ENCODE results near the gene TMEM95.
"Not testable (repeated sequence)": the region's sequence is repeated elsewhere in the genome, so short reads cannot be mapped to it uniquely, and the experiment has no call there.

Gene TMEM95

DNA sequence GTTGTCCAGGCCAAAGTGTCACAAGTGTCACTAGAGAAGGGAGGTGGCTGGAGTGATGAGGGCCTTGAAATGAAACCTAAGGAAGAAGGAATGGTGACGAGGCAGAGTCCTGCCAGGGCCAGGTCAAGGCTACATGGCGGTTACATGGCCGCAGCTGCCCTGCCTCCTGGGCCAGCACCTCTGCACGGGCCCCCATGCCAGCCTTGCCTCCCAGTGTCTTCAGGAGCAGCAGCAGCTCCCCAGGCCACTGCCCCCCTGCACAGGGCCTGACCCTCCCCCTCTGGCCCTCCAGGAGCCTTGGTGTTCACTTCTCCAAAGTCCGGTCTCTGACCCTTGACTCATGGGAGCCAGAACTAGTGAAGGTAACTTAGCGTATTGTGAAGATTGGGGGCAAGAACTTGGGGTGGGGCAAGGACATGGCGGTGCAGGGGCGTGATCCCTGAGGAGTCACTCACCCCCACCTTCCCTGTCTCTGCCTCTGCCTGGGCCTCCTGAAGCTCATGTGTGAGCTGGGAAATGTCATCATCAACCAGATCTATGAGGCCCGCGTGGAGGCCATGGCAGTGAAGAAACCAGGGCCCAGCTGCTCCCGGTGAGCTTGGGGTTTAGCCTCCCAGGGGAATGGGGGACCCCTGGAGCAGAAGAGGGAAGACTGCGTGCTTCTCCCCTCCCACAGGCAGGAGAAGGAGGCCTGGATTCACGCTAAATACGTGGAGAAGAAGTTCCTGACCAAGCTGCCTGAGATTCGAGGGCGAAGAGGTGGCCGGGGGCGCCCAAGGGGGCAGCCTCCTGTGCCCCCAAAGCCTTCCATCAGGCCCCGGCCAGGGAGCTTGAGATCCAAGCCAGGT lies 7.1 kb upstream of the TMEM95 start:
- DNase-seq, result no peak

DNA sequence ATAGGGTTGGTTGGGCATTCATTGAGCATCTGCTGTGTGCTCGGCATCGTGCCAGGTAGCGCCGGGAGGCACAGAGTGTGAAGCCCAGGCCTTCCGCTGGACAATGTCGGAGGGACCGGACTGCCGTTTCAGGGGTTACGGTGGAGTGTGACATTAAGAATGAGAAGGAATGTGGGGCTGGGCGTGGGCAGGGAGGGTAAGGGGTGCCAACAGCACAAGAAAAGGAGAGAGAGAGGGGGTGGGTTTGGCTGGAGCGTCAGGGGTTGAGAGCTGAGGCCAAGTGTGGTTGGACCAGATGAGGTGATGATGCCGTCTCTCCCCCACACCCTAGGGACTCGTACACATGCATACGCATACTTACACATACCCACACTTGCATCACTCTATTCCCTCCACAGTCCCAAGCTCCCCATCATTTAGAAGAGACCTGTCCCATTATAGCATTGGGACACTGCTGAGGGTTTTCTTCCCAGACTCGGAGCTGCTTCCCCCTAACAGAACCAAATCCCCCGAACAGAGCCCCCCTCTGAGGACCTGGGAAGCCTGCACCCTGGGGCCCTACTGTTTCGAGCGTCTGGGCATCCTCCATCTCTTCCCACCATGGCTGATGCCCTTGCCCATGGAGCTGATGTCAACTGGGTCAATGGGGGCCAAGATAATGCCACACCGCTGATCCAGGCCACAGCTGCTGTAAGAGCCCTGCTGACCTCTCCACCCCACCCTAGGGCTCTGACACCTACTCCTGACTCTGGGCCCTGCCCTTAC lies 6.3 kb upstream of the TMEM95 start:
- no peak for DNase-seq

GRCh38 chr17:7351665-7352502 lies 3.1 kb upstream of the TMEM95 start, which contains the start of gene KCTD11:
TSS of gene KCTD11 (plus strand) at chr17:7352162.
- peak; percentile 83 to 84 for DNase-seq

DNA sequence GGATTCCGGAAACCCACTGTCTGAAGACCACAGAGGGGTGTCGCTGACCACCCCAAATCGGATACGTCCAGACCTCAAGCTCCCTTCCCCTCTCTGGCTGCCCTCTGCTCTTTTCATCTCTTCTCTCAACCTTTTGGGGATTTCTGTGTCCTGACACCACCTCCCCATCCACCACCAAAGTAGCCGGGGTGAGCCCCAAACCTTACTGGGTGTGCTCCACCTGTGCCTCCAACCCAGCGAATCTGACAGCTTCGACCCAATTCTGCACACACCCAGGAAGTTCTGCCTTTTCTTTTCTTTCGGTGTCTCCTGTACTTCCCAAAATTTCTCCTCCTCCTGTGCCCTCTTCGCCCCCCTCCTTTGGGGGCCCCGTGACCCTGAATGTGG lies 2.5 kb upstream of the TMEM95 start:
- DNase-seq, result peak in 1 of 2 donors; percentile 22

- DNase-seq, result no peak
These were observed 1.9 kb upstream of the TMEM95 start for GRCh38 chr17:7352910-7353635.

DNA sequence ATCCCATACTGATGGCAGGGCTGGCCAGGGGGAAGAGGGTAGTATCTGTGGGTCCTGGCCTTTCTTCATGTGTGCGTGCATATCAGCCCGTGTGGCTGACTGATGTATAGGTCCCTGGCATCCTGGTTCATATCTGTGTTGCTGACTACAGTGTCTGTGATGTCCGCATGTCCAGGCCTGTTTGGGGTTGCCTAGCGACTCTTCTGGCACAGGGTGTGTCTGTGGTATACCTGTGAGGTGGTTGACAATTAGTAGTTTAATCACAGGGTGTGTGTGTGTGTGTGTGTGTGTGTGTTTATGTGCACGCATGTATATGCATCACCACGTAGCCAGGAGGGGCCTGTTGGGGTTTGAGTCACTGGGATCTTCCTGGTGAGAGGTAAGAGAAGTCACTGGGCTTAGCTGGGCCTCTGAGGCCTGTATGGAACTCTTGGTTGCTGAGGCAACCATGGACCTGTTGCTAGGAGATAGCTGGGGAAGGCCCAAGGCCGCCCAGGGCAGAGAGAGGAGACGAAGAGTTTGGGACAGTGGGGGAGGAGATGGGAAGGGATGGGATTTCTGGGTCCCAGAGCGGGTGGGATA lies 603 bp upstream of the TMEM95 start:
- peak in 1 of 2 donors; percentile 21 for DNase-seq

DNA sequence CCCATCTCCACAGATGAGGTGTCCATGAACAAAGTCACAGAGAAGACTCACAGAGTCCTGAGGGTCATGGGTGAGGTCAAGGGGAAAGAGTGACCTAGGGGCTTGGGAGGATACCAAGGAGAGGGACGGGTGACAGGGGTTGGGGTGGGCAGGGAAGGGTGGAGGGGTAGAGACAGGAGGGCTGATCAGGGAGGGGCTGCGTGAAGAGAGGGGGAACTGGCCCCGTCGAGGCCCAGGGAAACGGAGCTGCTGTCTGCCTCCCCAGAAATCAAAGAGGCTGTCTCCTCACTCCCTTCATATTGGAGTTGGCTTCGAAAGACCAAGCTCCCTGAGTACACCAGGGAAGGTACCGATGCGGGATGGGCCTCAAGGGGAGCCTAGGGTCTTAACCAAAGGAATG lies 617 bp downstream of the TMEM95 start:
- DNase-seq, result no peak

DNA sequence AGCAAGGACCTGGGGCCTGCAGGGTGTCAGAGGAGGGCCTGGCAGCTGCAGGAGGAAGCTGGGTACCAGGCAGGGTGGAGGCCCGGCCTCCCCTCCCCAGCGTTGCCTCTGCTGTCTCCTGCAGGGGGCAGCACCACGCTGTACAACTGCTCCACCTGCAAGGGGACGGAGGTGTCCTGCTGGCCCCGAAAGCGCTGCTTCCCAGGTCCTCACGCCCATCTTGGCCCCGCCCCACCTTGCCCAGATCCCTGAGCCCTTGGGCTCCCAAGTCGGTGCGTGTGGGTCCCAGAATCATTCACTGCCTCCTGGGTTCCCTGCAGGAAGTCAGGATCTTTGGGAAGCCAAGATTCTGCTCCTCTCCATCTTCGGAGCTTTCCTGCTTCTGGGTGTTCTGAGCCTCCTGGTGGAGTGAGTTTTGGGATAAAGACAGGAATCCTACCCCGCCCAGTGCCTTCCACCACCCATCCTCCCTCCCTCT lies 1.2 kb downstream of the TMEM95 start:
- DNase-seq, result peak; percentile 87 to 88

DNA sequence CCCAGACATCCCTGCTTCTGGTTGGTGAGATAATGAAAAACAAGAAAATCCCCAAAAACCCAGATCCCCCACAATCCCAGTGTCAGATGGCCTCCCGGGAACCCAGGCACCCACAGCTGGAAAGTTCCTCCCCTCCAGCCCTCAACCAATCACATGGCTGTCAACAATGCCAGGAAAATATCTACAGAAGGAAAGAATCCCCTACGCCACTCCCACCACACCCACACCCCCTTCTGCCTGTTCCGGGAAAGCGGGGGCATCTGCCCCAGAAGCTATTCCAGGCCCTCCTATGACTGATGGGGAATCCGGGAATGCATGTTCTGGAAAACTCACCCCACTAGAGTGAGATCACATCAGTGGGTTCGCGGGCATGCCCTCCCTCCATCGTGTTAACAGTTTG lies 1.8 kb downstream of the TMEM95 start:
- no peak for DNase-seq

DNA sequence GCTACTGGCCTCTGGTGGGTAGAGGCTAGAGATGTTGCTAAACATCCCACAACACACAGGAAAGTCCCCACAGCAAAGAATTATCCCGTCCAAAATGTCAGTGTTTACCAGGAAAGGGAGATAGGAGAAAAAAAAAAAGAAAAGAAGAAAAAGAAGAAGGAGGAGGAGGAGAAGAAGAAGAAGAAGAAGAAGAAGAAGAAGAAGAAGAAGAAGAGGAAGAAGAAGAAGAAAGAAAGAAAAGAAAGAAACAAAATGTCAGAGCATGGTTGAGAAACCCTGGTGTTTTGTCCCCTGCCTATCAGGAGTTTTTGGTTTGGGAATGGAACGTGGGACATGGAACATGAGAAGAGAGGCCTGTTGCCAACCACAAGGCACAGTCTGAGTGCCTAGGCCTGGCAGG lies 2.4 kb downstream of the TMEM95 start:
- no peak for DNase-seq

GRCh38 chr17:7361906-7362305 lies 7.0 kb downstream of the TMEM95 start:
- DNase-seq, result no peak

DNA sequence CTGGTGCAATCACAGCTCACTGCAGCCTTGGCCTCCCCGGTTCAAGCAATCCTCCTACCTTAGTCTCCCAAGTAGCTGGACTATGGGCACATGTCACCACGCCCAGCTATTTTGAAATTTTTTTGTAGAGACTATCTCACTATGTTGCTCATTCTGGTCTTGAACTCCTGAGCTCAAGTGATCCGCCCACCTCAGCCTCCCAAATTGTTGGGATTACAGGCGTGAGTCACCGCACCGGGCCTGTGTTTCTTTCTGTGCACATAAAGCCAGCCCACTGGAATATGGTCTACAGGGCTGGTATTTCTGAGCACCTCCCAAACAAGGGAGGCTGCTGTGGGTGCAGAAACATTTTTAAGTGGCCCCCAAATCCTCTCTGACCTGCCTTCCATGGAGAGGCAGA lies 8.4 kb downstream of the TMEM95 start:
- DNase-seq, result no peak

DNA sequence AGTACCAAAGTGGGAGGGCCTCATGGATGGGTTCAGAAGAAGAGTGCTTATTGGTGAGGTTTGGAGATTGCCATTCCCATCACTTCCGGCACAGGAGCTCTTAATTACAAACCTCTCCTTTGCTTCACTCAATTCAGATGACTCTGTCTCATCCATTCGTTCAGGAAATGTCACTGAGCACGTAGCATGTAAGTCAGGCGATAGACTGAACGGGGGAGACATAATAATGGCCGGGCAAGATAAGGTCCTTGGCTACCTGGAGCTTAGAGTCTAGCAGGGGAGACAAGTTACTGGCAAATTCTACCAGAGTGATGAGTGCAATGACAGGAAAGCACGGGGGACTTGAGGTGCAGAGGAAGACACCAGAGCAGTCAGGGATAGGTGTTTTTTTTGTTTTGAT lies 11.0 kb downstream of the TMEM95 start:
- not testable (repeated sequence) for DNase-seq

DNA sequence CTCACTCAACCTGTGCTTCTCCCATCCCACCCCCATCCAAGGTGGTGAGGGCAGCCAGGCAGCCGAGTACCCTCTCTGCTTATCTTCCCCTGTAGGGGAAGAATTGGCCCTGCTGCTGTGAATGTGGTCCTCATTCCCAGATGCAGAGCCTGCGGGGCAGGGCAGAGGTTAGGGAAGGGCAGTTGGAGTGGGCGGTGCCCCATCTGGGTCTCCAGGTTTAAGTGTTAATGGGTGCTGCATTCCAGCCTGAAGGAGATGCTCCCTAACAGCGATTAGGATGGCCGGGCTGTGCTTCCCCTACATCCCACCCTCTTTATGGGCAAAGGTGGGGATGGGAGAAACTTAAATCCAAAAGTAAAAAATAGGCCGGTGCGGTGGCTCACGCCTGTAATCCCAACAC lies 12.1 kb downstream of the TMEM95 start:
- DNase-seq, result no peak

DNA sequence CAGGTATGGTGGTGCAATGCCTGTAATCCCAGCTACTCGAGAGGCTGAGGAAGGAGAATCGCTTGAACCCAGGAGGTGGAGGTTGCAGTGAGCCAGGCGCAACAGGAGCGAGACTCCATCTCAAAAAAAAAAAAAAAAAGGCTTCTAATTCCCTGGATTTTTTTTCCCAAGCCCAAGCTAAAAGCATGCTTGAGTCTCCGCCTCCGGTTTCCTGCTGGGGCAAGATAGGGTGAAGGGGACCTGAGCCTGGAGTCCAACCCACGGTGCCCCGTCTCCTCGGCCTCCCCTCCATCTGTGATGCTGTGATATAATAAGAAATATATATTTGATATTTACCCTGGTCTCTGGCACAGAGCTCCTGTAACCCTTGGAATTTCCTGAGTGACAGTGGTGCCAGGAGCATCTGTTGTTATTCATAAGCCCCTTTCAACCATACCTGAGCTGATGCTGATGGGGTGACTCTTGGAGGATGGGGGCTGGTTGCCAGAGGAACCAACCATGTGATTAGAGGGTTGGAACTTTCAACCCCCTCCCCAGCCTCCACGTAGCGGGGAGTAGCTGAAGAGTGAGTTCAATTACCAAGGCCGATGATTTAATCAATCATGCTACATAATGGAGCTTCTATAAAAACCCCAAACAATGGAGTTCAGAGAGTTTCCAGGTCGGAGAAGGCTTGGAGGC lies 13.1 kb downstream of the TMEM95 start:
- no peak for DNase-seq

DNA sequence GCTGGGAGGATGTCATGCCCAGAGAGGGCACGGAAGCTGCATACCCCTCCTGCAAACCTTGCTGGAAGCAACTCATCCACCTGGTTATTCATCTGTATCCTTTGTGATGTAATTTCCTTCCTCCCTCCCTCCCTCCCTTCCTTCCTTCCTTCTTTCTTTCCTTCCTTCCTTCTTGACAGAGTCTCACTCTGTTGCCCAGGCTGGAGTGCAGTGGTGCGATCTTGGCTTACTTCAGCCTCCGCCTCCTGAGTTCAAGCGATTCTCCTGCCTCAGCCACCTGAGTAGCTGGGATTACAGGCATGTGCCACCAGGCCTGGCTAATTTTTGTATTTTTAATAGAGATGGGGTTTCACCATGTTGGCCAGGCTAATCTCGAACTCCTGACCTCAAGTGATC lies 13.6 kb downstream of the TMEM95 start:
- not testable (repeated sequence) for DNase-seq

GRCh38 chr17:7369825-7370224 lies 14.9 kb downstream of the TMEM95 start:
- no peak for DNase-seq

GRCh38 chr17:7370853-7371252 lies 15.9 kb downstream of the TMEM95 start:
- DNase-seq, result no peak

- DNase-seq, result no peak
These were observed 19.4 kb downstream of the TMEM95 start for GRCh38 chr17:7374353-7374752.

DNA sequence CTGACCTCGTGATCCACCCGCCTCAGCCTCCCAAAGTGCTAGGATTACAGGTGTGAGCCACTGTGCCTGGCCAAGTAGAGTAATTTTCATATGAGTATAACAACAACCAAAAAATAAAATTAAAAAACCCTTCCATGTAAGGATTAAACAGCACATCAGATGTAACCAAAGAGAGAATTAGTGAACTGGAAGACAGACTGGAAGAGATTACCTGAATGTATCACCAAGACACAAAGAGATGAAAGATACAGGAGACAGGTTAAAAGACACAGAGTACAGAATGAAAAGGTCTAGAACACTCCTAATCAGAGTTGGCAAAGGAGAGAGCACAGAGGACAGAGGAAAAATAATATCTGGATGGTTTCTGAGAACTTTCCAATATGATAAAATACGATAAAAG lies 24.2 kb downstream of the TMEM95 start:
- no peak for DNase-seq

GRCh38 chr17:7380321-7380720 lies 25.4 kb downstream of the TMEM95 start:
- no peak for DNase-seq
